Effector CD8-positive, alpha-beta T cell (primary cell): ENCODE measurements around the gene ANKRD13C.
"Not testable (repeated sequence)": the region's sequence is repeated elsewhere in the genome, so short reads cannot be mapped to it uniquely, and the experiment has no call there.

Experiments used
- DNase-seq: peaks from one replicate; lab custom pipeline; 2025; lab: John Stamatoyannopoulos, UW
- total RNA-seq, 4 experiments: gene quantifications; one replicate each; lab custom pipeline; 2026; lab: John Stamatoyannopoulos, UW

The ANKRD13C gene, protein sequence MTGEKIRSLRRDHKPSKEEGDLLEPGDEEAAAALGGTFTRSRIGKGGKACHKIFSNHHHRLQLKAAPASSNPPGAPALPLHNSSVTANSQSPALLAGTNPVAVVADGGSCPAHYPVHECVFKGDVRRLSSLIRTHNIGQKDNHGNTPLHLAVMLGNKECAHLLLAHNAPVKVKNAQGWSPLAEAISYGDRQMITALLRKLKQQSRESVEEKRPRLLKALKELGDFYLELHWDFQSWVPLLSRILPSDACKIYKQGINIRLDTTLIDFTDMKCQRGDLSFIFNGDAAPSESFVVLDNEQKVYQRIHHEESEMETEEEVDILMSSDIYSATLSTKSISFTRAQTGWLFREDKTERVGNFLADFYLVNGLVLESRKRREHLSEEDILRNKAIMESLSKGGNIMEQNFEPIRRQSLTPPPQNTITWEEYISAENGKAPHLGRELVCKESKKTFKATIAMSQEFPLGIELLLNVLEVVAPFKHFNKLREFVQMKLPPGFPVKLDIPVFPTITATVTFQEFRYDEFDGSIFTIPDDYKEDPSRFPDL
- total RNA-seq: 77.9 to 91.8 (median 82.6) reads per million in 4 experiments

- DNase-seq: peak; percentile 84
Measured at GRCh38 chr1:70354332-70355110, at the start of gene ANKRD13C. ANKRD13C (minus strand) TSS chr1:70354722; CDS start chr1:70354408, 314 bp downstream.

- DNase-seq: no peak
Measured at GRCh38 chr1:70403759-70404158, 49.2 kb upstream of the ANKRD13C start.

- no peak for DNase-seq
Measured at GRCh38 chr1:70401974-70402373, 47.5 kb upstream of the ANKRD13C start.

- DNase-seq: no peak
Measured at GRCh38 chr1:70400335-70400734, 45.8 kb upstream of the ANKRD13C start.

DNA sequence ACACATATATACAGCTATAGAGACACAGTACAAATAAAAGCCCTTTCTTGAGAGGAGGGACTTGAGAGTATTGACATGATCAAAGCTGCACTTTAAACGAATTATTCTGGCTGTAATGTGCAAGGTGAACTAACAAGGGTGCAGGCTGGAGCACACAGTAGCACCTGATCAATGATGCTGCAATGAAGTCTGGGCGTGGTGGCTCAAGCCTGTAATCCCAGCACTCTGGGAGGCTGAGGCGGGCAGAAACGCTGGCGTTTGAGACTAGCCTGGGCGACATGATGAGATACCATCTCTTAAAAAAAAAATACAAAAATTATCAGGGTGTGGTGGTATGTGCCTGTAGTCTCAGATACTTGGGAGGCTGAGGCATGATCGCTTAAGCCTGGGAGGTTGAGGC, 42.5 kb upstream of the ANKRD13C start:
- DNase-seq: no peak

GRCh38 chr1:70396607-70397006, 42.1 kb upstream of the ANKRD13C start:
- no peak for DNase-seq

GRCh38 chr1:70392626-70393025, 38.1 kb upstream of the ANKRD13C start:
- DNase-seq: no peak

DNA sequence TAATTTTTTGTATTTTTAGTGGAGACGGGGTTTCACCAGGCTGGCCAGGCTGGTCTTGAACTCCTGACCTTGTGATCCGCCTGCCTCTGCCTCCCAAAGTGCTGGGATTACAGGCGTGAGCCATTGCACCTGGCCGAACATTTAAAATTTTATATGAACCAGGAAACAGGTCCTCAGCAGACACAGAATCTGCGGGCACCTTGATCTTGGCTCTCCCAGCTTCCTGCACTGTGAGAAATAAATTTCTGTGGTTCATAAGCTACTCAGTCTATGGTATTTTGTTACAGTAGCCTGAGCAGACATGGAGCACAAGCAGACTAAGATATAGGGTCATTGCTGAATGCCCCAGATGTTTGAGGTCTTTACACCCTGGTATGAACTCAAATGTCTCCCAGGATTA, 33.0 kb upstream of the ANKRD13C start:
- no peak for DNase-seq

DNA sequence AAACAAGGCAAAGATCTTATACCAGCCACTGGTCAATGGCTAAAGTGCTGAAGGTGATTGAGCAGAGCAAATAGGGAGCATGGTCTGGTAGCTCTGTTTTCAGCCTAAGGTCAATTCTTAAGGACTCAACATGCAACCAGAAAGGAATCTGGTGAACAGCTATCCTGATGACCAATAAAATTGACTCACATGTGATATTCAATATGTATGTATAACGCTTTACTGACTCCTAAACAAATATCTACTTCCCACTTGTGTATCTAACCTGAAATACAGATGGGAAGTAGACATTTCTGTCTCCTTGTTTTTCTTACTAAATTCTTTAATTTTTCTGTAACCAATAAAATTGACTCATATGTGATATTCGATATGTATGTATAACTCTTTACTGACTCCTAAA, 31.6 kb upstream of the ANKRD13C start:
- DNase-seq: no peak

DNA sequence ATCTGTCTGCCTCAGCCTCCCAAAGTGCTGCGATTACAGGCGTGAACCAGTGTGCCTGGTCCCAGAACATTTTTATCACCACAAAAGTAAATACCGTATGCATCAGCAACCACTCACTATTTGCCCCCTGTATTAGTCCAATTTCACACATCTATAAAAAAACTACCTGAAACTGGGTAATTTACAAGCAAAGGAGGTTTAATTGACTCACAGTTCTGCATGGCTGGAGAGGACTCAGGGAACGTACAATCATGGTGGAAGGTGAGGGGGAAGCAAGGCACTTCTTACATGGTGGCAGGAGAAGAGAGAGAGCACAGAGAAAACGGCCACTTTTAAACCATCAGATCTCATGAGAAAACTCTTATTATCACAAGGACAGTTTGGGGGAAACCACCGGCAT, 31.0 kb upstream of the ANKRD13C start:
- DNase-seq: no peak

GRCh38 chr1:70384542-70384941, 30.0 kb upstream of the ANKRD13C start:
- no peak for DNase-seq

- no peak for DNase-seq
Measured at GRCh38 chr1:70383483-70383882, 29.0 kb upstream of the ANKRD13C start.

DNA sequence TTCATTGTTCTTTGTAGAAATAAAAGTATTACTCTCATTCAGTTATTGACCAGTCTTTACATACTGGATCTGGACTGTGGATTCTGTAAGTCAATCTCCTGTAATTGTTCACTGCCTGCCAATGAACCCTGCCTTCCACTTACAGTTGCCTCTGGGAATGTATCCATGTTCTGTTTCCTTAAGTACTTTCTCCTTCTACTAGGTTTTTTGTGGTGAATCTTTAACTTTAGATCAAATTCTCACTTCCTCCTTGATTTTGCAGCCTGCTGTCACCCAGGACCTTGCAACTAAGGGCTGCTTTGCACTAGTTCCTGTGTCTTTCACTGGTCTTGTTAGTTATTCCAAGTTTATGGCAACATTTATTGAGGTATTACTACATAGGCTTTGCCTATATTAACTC, 28.2 kb upstream of the ANKRD13C start:
- no peak for DNase-seq

DNA sequence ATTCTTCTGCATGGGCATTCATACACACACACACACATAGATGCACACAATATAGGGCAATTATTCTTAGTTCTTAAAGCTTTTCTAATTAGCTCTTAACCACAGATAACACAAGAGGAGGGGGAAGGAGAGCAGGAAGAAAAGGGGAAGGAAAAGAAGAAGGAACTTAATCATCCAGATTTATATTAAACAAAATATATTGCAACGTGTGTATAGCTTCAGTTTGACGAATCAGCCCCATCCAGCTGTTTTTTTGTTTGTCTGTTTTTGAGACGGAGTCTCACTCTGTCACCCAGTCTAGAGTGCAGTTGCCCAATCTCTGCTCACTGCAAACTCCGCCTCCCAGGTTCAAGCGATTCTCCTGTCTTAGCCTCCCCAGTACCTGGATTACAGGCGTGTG, 21.7 kb upstream of the ANKRD13C start:
- no peak for DNase-seq

DNA sequence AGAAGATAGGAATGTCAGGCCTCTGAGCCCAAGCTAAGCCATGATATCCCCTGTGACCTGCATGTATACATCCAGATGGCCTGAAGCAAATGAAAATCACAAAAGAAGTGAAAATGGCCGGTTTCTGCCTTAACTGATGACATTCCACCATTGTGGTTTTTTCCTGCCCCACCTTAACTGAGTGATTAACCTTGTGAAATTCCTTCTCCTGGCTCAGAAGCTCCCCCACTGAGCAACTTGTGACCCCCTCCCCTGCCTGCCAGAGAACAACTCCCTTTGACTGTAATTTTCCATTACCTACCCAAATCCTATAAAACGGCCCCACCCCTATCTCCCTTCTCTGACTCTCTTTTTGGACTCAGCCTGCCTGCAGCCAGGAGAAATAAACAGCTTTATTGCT, 19.1 kb upstream of the ANKRD13C start:
- DNase-seq: not testable (repeated sequence)

DNA sequence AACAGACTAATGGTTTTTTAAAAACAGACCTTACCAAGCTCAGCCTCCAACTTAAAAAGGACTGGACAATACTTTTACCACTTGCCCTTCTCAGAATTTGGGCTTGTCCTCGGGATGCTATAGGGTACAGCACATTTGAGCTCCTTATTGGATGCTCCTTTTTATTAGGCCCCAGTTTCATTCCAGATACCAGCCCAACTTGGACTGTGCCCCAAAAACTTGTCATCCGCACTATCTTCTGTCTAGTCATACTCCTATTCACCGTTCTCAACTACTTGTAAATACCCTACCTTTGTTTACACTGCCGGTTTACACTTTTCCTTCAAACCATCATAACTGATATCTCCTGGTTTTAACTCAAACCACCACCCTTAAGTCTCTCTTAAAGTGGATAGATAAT, 17.9 kb upstream of the ANKRD13C start:
- no peak for DNase-seq

DNA sequence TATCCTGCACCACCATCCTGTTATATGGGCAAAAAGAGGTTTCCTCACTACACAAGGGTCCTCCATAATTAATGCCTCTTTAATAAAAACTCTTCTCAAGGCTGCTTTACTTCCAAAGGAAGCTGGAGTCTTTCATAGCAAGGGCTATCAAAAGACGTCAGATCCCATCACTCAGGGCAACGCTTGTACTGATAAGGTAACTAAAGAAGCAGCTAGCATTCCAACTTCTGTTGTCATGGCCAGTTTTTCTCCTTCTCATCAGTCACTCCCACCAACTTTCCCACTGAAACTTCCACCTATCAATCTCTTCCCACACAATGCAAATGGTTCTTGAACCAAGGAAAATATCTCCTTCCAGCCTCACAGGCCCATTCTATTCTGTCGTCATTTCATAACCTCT, 17.1 kb upstream of the ANKRD13C start:
- DNase-seq: not testable (repeated sequence)

DNA sequence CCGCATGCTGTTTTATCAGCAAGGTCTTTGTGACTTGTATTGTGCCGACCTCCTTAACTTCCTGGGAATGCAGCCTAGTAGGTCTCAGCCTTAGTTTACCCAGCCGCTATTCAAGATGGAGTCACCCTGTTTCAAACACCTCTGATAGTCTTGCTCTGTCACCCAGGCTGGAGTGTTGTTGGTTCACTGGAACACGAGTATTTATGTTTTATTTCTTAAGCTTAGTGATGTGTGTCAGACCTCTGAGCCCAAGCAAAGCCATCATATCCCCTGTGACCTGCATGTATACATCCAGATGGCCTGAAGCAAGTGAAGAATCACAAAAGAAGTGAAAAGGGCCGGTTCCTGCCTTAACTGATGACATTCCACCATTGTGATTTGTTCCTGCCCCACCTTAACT, 12.9 kb upstream of the ANKRD13C start:
- not testable (repeated sequence) for DNase-seq

GRCh38 chr1:70366997-70367396, 12.5 kb upstream of the ANKRD13C start:
- DNase-seq: not testable (repeated sequence)

DNA sequence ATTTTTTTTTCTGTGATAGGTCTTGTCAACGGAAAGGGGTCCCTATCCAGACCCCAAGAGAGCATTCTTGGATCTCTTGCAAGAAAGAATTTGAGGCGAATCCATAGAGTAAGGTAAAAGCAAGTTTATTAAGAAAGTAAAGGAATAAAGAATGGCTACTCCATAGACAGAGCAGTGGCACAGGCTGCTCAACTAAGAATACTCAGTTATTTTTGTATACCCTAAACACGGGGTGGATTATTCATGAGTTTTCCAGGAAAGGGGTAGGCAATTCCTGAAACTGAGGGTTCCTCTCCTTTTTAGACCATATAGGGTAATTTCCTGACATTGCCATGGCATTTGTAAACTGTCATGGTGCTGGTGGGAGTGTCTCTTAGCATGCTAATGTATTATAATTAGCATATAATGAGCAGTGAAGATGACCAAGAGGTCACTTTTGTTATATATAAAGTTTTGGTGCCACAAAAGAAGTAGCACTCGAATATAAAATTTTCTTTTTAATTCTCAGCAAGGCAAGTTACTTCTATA, 12.0 kb upstream of the ANKRD13C start:
- DNase-seq: not testable (repeated sequence)

DNA sequence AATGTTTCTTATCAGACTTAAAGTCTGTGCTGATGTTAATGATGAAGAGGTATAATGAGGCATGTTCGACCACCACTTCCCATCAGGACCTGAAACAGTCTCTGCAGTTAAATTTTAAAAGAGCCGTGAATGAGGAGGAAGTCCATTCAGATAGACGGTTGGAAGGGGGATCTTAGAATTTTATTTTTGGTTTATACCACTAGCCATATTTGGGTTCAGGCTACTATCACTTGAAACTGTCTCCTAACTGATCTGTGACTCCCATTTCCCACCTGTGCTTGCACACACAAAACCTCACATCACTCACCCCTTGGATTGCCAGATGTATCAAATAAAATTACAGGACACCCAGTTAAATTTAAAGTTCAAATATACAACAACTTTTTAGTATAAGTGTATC, 9.9 kb upstream of the ANKRD13C start:
- DNase-seq: no peak

DNA sequence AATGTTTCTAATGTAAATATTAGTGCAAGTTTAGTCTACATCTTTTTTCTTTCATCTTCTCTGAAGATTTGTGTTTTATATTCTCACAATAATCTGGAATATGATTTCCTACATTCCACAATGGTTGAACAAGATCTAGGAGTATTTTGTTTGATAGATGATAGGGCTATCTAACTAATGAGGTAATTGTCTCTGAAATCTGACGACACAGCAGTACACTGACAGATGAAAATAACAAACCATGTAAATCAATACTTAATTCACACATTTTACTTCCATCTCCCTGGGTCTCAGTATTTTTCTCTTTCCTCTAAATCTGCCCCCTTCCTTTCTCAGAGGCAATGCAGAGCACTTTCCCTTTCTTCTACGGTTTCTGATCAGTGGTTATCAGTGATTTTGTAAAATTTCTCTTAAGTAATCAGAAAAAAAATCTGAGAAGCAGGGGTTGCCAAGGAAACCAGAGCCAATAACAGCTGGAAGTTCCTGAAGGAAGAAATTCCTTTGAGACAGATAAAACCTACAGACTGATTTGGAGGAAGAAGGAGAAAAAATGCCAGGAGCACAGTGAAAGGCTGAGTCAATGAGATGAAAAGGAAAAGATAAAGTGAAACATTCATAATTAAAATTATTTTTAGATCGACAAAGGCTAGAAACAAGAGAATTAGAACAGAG, 7.3 kb upstream of the ANKRD13C start:
- no peak for DNase-seq
